MM.1S (cell line): ENCODE data around the gene SUMO1.

ENCODE experiments used
- DNase-seq: peaks from one replicate; pipeline ENCODE4 v3.0.0-alpha.2; 2015
- H2AFZ ChIP-seq: fragments of 300-600 bp; sonication (generic); 2 replicates; pipeline ENCODE4 v1.6.0; 2016; ENCODE audit warnings: antibody characterized with exemption, low read length
- H3F3A ChIP-seq: fragments of 300-600 bp; sonication (generic); 2 replicates; pipeline ENCODE4 v1.6.1; 2016; ENCODE audit warnings: mild to moderate bottlenecking, antibody characterized with exemption, low read length, moderate library complexity, mixed read lengths; ENCODE audit not compliant: insufficient read depth
- H3K27ac ChIP-seq: fragments of 300-600 bp; sonication (generic); 2 replicates; pipeline ENCODE4 v1.5.1; 2016; ENCODE audit warnings: mild to moderate bottlenecking, low read length
- H3K27me3 ChIP-seq: fragments of 300-600 bp; sonication (generic); replicated peaks from 2 replicates; pipeline ENCODE4 v1.6.0; 2016; ENCODE audit warnings: low read length; ENCODE audit not compliant: insufficient read depth
- H3K36me3 ChIP-seq: fragments of 300-600 bp; sonication (generic); replicated peaks from 2 replicates; pipeline ENCODE4 v1.6.1; 2016; ENCODE audit warnings: mild to moderate bottlenecking, low read length, mixed read lengths; ENCODE audit not compliant: insufficient read depth
- H3K4me1 ChIP-seq: fragments of 300-600 bp; sonication (generic); 2 replicates; pipeline ENCODE4 v1.6.1; 2016; ENCODE audit warnings: low read length, mixed read lengths
- H3K4me2 ChIP-seq: fragments of 300-600 bp; sonication (generic); 2 replicates; pipeline ENCODE4 v1.6.0; 2016; ENCODE audit warnings: low read depth, low read length
- H3K4me3 ChIP-seq: fragments of 300-600 bp; sonication (generic); 2 replicates; pipeline ENCODE4 v1.5.1; 2016; ENCODE audit warnings: low read length, mixed read lengths
- H3K79me2 ChIP-seq: fragments of 300-600 bp; sonication (generic); 2 replicates; pipeline ENCODE4 v1.6.1; 2016; ENCODE audit warnings: mixed run types, low read length, mixed read lengths
- H3K9ac ChIP-seq: fragments of 300-600 bp; sonication (generic); 2 replicates; pipeline ENCODE4 v1.6.1; 2016; ENCODE audit warnings: low read length, mixed read lengths
- H3K9me2 ChIP-seq: fragments of 300-600 bp; sonication (generic); replicated peaks from 2 replicates; pipeline ENCODE4 v1.6.1; 2016; ENCODE audit warnings: mild to moderate bottlenecking, low read length, mixed read lengths; ENCODE audit not compliant: insufficient read depth
- H3K9me3 ChIP-seq: fragments of 300-600 bp; sonication (generic); replicated peaks from 2 replicates; pipeline ENCODE4 v1.6.1; 2016; ENCODE audit warnings: mild to moderate bottlenecking, low read length, mixed read lengths; ENCODE audit not compliant: insufficient read depth
- H4K20me1 ChIP-seq: fragments of 300-600 bp; sonication (generic); 2 replicates; pipeline ENCODE4 v1.6.1; 2016; ENCODE audit warnings: mild to moderate bottlenecking, low read length, moderate library complexity, mixed read lengths; ENCODE audit not compliant: insufficient read depth
- CTCF ChIP-seq: fragments of 300-600 bp; sonication (generic); IDR thresholded peaks from 2 replicates; pipeline ENCODE4 v1.5.1; 2016; ENCODE audit warnings: antibody characterized with exemption, low read length, mixed read lengths
- EZH2 ChIP-seq: fragments of 300-600 bp; sonication (generic); optimal IDR thresholded peaks from 2 replicates; pipeline ENCODE3; 2017; ENCODE audit warnings: low read depth, mild to moderate bottlenecking, antibody characterized with exemption, low read length, mixed read lengths
- EZH2phosphoT487 ChIP-seq: fragments of 300-600 bp; sonication (generic); IDR thresholded peaks from 2 replicates; pipeline ENCODE4 v1.6.1; 2018; ENCODE audit warnings: antibody characterized with exemption, low read length

SUMO1 gene

GRCh38 chr2:202196727-202197126 lies 41.7 kb downstream of the SUMO1 start:
- Histone ChIP-seq H3K79me2 (no peaks in the 10 kb centered on the region), H3K27ac (no peak overlapping the region), H3K9me2 (no peaks in the 10 kb centered on the region), H3K4me3 (no peak overlapping the region), H2AFZ (no peak overlapping the region), H4K20me1 (no peaks in the 10 kb centered on the region), H3K27me3 (no peaks in the 10 kb centered on the region), H3K4me1 (no peaks in the 10 kb centered on the region), H3K9me3 (no peaks in the 10 kb centered on the region), H3K36me3 (no peaks in the 10 kb centered on the region), H3K9ac (no peak overlapping the region), H3F3A (no peaks in the 10 kb centered on the region), H3K4me2 (no peak overlapping the region)
- TF ChIP-seq EZH2 (no peak), EZH2phosphoT487 (no peak), CTCF (no peak)
- no peak for DNase-seq

- Histone ChIP-seq H3K4me2 (no peak overlapping the region), H4K20me1 (no peaks in the 10 kb centered on the region), H3K9me2 (no peaks in the 10 kb centered on the region), H2AFZ (no peak overlapping the region), H3K27me3 (no peaks in the 10 kb centered on the region), H3K36me3 (no peaks in the 10 kb centered on the region), H3K9ac (no peak overlapping the region), H3K9me3 (no peaks in the 10 kb centered on the region), H3K4me3 (no peak overlapping the region), H3K4me1 (no peaks in the 10 kb centered on the region), H3F3A (no peaks in the 10 kb centered on the region), H3K79me2 (no peaks in the 10 kb centered on the region), H3K27ac (no peak overlapping the region)
- TF ChIP-seq EZH2 (no peak), CTCF (no peak), EZH2phosphoT487 (no peak)
- no peak for DNase-seq
Observed at GRCh38 chr2:202194418-202194817, 44.0 kb downstream of the SUMO1 start.

GRCh38 chr2:202193881-202194353 lies 44.5 kb downstream of the SUMO1 start:
- no peaks in the 10 kb centered on the region for H3F3A ChIP-seq
- H3K4me2 ChIP-seq: no peak overlapping the region
- H3K36me3 ChIP-seq: no peaks in the 10 kb centered on the region
- no peak overlapping the region for H3K9ac ChIP-seq
- H3K9me2 ChIP-seq: no peaks in the 10 kb centered on the region
- H4K20me1 ChIP-seq: no peaks in the 10 kb centered on the region
- no peaks in the 10 kb centered on the region for H3K4me1 ChIP-seq
- H3K79me2 ChIP-seq: no peaks in the 10 kb centered on the region
- H3K9me3 ChIP-seq: no peaks in the 10 kb centered on the region
- TF ChIP-seq CTCF (no peak), EZH2 (no peak), EZH2phosphoT487 (no peak)
- H3K27ac ChIP-seq: no peak overlapping the region
- DNase-seq: no peak
- H3K27me3 ChIP-seq: no peaks in the 10 kb centered on the region
- H3K4me3 ChIP-seq: no peak overlapping the region
- H2AFZ ChIP-seq: no peak overlapping the region
